Glomerular endothelial cell (primary cell): Measurements from ENCODE around the gene DAPK1. TPM values are rescaled to one million over a fixed set of nuclear protein-coding genes. Genes with fewer than 3 reads are reported as not detected.

Source experiments
- DNase-seq: peaks from one replicate; pipeline ENCODE4 v3.0.0-alpha.2; 2011; ENCODE audit warnings: low read depth, low spot score; ENCODE audit errors: extremely low read depth
- total RNA-seq: library from RNA; depleted of rRNA; stranded (reverse); fragments of >200 nt; gene quantifications from 2 replicates; pipeline ENCODE4 v1.2.3, GENCODE V29; 2015

Gene DAPK1
- total RNA-seq, 1 donor from 2014 or later: 63.8 TPM

- DNase-seq: peak; percentile 33
These were observed 181.1 kb downstream of the DAPK1 start for GRCh38 chr9:87678650-87679355.

- no peak for DNase-seq
These were observed 183.8 kb downstream of the DAPK1 start for GRCh38 chr9:87681271-87682061.

- DNase-seq: no peak
These were observed 184.4 kb downstream of the DAPK1 start for GRCh38 chr9:87682085-87682484.

GRCh38 chr9:87682618-87683017 is 185.0 kb downstream of the DAPK1 start:
- no peak for DNase-seq

- DNase-seq: no peak
These were observed 186.3 kb downstream of the DAPK1 start for GRCh38 chr9:87683751-87684626.

- DNase-seq: no peak
These were observed 187.1 kb downstream of the DAPK1 start for GRCh38 chr9:87684627-87685219.

- no peak for DNase-seq
These were observed 187.8 kb downstream of the DAPK1 start for GRCh38 chr9:87685441-87685840.

DNA sequence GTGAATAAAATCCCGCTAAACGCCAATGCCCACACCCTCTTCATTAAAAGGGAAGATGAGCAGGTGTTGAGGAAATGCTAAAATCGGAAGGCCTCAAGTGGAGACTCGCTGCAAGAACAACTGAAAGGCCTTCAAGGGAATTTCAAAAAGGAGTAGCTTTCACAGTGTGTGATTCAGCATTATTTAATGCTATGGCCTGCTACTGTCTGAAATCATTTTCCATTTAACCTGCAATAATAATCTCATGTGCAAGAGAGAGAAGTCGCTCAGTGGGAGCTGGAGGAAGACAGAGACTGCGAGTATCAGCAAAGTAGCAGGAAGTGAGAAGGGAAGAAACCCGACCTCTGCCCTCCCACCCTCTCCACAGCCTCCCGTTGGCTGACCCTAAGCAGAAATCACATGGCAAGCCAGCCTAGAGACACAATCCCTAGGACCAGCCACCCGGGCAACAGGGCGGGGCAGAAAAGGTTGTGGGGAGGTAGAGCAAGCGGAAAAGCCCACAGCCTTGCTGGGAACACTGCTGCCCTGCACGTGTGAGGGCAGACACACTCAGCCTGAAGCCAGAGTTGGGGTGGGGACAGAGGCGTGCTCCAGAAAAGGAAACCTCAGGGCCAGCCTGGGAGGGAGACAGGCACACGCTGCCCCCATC is 188.3 kb downstream of the DAPK1 start:
- no peak for DNase-seq

GRCh38 chr9:87686520-87687090 is 188.9 kb downstream of the DAPK1 start:
- no peak for DNase-seq

DNA sequence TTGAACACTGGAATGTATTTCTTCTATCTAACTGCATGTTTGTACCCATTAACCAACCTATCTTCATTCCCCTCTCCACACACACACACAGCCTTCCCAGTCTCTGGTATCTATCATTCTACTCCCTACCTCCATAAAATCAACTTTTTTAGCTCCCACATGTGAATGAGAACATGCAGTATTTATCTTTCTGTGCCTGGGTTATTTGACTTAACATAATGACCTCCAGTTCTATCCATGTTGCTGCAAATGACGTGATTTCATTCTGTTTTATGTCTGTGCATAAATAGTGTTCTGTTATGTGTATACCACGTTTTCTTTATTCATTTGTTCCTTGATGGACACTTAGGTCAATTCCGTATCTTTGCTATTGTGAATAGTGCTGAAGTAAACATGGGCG is 189.5 kb downstream of the DAPK1 start:
- DNase-seq: no peak

GRCh38 chr9:87694236-87694755 is 196.6 kb downstream of the DAPK1 start:
- DNase-seq: no peak

DNA sequence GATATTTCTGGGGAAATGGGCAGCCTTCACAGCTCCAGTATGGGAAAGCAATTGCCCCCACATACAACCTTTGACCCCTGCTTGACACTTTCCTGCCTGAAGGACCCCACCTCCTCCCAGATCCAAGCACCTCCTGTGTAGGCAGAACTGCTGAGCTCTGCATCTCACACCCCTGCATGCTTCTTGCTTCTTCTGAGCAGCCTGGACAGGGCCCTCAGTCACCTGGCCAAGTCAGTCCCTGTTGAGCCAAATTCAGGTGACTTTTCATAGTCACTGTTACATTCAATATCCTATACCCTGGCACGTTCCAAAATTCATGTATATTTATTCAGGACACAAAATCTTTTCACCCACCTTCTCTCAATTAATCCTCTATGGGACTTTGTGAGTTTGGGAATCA is 197.9 kb downstream of the DAPK1 start:
- DNase-seq: no peak

DNA sequence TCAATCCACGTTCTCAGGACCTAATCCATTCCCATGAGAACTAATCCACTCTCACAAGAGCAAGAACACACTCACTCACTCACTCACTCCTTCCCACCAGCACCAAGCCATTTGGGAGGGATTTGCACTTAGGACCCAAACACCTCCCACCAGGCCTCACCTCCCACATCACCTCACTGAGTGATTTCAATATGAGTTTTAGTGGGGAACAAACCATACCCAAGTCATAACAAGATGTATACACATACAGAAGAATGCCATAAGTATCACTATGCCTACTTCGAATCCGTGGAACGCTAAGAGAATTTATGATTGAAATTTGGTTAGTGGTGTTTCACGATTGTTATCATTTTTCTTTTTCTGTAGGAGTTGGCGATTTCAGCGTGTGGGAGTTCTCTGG is 199.0 kb downstream of the DAPK1 start:
- no peak for DNase-seq

DNA sequence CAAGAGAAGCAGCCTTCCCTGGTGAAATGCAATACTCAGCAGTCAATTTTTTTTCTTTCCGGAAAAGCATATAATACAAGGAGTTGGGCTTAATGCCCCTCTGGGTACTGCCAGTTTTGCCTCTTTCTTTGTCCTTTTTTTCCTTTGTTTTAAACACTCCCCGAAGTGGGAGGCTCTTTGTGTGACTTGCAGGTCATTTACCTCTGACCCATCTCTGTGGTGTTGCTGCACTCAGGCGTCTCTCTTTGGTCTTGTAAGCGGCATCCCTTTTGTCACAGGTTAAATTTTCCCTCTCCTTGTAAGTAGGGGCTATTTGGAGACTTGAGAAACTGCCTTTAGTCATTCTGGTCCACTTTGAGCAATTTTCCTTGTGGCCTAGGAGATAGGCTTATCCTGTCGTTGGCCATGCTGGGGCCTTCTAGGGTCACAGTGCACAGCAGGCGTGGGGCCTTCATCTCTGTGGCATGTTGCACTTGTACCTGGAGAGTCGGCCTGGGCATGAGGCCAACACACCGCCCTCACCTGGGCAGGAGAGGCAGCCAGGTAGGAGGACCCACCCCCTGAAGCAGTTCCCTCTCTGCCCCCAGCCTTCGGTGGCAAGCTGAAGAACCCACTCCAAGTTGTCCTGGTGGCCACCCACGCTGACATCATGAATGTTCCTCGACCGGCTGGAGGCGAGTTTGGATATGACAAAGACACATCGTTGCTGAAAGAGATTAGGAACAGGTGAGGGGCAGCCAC is 200.6 kb downstream of the DAPK1 start:
- DNase-seq: no peak

DNA sequence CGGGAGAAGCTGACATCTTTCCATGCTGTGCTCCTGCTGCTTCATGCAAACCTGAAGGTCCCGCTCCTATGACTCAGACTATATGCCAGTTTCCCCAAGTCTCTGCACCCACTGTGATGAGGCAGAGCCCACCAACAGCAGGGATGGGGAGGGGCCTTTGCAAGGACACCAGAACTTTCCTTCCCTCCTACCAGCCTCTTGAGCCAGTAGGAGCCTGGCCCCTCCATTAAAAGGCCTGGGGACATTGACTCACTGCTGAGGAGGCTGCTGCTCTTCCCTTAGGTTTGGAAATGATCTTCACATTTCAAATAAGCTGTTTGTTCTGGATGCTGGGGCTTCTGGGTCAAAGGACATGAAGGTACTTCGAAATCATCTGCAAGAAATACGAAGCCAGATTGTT is 202.2 kb downstream of the DAPK1 start:
- DNase-seq: no peak

GRCh38 chr9:87701491-87701890 is 203.8 kb downstream of the DAPK1 start:
- no peak for DNase-seq

DNA sequence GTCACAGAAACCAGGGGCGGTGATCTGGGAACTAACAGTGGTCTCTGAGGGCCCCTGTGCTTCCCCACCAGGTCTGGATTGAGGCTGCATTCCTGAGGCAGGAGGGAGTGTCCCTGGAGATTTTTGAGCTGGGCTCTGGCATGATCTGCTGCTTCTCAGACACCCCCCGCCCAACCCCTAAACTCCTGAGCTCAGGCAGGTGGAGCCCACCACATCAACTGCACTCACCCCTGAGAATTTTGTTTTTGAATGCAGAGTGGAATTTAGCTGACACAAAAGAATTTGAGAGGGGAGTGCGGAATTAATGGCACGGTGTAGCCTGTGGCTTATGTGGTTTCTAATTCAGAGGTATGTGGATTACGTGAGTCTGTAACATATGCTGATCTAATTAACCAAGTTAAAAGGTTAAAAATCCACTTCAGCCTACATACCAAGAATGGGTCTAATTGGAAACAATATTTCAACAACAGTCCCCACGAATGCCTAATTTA is 204.3 kb downstream of the DAPK1 start:
- DNase-seq: no peak

- DNase-seq: no peak
These were observed 205.3 kb downstream of the DAPK1 start for GRCh38 chr9:87702921-87703320.
